GM18867 (cell line): Measurements from ENCODE around the gene STXBP6.

Experiments
- ATAC-seq: cut with Tn5 transposase; IDR thresholded peaks from one replicate; pipeline ENCODE4 v1.9.1; 2021; ENCODE audit warnings: mild to moderate bottlenecking, moderate library complexity; ENCODE audit not compliant: unreplicated experiment

Gene STXBP6

DNA sequence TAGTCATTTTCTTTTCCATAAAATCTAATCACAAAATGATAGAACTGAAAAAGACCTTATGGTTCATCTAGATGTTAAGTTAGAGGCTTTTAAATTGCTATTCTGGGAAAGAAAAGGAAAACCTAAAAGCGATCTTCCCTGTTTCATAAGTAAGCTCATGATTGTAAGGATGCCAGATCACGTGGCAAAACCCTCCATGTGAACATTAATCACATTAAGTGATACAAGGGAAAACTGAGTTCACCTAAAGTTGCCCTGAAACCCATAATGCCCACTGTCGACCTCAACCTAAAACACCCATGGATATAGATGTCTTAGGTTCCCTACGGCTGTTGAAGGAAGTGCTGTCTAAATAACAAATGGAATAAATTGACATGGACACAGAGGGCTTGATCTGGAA is 3.0 kb upstream of the STXBP6 start:
- no peak for ATAC-seq

DNA sequence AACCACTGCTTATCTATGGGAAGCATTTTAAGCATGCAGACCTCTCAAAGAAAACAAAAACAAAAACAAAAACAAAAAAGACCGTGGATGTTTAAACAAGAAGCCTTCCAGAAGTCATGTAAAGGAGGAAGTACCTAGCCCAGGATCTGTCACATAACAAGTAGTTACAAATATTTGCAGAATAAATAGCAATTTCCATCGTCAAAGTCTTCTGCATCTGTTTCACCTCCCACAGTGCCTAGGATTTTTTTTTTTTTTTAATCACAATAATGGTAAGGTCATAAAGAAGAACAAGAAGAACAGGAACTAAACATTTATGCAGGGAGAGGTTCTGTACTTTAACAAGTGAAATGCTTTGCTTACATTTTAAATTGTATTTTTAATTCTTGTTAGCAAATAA is 2.4 kb upstream of the STXBP6 start:
- no peak for ATAC-seq

DNA sequence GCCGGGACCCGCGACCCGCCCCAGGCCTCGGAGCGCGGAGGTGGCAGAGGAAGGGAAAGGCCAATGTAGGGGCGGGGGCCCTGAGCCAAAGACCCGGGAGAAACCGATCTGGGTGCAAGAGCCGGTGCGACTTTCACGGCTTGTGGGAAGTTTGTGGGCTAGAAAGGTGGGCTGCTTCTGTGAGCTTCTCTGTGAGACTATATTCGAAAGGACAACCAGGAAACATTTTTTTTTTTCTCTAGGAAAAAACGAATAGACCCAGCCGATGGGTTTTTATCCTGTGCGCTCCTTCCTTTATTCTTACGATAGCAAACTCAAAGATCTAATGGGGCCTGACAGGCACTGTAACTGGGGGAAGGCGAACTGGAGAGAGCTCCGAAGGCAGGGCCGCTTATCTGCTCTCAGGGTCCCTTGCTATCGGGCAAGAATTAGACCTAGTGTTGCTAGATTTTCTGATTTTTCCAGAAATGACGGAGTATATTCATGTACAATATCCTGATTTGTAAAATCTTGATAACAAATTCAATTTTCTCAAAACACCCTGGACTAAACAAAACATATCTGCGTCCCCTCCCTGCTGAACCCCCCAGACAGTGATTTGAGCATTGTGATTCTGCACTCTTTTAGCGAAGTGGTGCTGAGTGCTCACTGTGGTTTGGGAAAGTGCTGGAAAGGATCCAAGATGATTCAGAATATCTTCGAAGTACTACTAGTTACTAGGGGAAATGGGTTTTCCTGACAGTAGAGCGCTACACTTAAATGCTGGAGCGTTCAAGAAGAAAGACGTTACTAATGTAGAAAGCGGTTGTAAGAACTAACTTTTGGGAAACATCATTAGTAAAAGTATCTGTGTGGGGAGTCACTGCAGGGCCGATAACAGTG is 563 bp upstream of the STXBP6 start:
- peak; percentile 14 for ATAC-seq

DNA sequence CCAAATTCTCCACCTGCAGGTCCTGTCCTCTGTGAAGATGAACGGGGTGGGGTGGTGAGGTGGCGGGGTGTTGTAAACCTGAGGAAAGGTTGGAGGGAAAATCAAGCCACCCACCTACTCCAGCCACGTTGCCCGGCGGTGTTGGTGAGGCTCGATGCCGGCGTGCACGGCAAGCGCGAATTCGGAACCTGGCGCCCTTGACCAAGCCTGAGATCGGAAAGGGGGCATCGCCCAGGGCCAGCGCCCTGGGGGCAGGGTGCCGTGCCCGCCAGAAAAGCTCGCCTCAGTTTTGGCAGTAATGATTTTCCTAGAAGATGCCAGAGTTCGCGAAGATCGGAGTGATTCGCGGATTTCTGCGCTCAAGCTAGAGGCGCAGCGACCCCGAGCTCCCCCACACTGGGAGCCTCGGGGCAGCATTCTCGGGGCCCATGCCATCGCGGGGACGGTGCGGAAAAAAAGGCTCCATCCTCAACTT is 817 bp downstream of the STXBP6 start:
- no peak for ATAC-seq

DNA sequence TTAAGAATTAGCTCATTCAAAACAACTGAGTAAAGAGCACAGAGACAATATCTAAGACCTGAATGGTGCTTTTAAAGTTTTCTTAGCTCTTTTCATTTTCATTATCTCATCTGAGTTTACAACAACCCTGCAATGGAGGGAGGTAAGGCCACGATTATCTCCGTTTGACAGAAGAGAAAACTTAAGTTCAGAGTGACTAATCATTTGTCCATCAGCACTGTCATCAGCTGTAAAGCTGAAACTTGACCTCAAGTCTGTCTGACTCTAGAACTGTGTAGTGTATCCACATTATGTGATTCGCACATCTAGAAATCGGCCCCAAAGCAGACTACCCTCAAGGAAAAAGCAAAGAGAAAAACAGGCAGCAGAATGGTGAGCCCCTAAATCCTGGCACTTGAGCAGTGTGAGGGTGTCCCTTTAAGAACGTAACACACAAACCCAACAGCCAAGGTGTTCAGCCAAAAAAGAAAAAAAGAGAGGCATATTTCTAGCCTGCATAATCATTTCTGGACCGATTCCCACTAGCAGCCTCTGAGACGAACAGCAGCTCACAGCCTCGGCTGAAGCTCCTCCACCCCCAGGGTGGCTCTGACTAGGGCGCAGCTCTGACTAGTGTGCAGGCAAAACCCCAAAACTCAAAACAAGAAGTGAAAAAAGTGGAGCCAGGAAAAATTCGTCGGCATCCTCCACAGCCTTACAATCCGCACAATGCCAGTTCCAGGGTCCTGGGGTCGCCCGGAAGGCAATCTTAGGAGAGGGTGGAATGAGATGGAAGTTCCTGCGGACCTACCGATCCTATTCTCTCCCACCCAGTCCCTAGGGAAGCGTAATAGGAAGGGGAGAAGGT is 1.6 kb downstream of the STXBP6 start:
- ATAC-seq = no peak

DNA sequence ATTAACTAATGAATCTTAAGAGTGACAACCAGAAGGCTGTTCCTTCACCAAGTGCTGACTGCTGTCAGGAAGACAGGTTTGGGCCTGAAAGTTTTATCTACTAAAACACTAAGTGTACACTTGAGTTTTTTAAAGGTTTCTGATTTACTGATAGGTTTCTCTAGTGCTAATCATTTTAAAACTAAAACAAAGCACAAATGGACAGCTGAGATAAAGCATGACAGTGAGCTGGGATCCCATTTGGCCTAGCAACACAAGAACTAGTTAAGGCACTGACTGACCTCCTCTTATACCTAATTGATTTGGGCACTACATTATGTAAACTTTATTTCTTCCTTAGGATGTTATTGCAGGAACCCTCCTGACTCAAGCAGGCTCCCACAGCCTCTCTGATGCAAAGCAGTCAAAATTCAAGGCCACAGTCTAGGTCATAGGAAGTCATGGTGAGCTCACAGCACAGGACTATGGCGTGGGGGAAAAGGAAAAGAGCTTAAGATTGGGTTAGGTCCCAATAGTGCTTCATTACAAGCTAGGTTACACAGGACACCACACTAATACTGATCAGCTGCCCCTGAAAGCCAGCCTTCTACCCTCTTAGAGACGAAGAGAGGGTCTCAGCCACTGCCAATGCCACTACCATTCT is 3.5 kb downstream of the STXBP6 start:
- ATAC-seq = no peak

DNA sequence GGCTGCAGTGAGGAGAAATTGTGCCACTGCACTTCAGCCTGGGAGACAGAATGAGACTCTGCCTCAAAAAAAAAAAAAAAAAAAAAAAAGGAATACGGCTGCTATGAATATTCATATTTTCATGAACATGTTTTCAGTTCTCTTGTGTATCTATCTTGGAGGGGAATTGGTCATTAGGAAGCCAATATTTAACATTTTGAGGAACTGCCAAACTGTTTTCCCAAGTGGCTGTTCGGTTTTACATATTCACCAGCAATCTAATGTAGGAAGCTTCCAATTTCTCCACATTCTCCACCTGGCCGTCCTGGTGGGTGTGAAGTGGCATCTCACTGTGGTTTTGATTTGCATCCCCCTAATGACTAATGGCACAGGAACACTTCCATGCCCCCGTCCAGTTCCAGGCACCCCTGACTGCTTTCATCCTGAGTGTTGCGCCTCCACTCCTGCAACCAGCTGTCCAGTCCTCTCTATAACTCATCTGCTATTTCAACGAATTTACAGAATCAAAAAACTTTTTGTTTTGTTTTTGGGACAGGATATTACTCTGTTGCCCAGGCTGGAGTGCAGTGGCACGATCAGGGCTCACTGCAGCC is 5.7 kb downstream of the STXBP6 start:
- no peak for ATAC-seq

DNA sequence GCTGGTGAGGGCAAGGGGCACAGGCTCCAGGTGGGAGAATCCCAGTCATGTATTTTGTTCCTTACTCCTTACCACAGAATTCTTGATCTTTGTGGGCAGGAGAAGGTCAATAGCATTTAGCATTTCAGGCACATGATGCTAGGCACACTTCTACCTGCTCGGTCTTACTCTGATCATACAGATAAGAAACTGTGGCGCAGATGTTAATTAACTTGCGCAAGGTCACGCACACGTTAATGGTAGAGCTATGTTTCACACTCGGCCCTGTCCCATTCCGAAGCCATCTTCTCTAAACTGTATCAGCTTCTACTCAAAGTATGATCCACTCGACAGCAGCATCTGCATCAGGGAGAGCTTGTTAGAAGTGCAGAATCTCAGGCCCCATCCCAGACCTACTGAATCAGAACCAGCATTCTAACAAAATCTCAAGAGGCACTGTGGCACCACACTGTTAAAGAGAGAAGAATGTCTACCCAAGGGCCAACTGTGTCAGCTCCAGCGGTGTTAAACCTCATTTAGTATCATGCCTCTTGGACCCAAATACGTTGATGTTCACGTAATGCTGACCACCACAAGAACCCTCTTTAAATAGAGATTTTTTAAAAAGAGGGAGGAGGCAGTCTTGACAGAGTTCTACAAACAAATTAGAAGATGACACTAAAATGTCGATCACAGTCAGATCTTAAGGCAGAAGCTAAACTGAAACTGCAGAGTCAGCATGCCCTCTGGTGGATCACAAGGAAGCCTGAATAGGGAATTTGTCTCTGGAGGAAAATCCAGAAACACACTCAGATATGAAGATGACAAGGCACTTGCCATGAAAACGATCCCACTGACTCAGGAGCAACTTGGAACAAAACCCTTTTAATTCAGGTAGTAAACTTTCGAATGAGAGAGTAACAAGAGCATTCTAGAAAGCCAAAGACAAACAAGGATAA is 7.3 kb downstream of the STXBP6 start:
- ATAC-seq = no peak

DNA sequence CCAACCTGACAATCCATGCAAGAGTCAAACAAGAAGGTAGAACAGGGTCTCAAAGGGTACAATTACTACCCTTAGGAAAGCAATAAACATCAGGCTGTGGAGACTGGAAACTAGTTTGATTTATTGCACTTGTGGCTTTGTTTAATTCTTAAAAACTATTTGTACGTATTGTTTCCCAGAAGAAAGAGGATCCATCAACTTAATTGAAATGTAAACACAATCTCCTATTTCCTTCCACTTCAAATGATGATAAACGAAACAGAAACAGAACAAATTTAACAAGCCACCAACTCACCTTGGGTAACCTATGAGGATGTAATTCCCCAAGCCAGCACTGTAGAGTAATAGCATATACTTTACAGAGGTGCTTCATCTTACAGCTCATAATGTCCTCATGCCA is 8.0 kb downstream of the STXBP6 start:
- no peak for ATAC-seq

DNA sequence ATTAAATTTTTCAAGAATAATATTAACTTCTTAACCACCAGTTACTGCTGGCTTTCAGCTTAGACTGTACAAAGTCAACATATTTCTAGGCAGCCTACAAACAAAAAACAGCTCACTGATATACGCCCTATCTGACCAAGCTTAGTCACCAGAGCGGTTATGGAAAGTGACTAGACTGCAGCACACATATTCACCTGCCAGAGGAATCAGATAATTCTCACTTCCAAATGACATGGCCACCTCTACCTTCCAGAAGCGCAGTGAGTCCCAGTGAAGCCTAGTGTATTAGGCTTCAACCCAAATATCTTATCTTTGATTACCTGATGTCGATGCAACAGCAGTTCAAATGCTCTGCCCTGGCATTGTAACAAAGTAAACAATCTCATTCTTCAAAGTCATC is 8.5 kb downstream of the STXBP6 start:
- ATAC-seq = no peak

DNA sequence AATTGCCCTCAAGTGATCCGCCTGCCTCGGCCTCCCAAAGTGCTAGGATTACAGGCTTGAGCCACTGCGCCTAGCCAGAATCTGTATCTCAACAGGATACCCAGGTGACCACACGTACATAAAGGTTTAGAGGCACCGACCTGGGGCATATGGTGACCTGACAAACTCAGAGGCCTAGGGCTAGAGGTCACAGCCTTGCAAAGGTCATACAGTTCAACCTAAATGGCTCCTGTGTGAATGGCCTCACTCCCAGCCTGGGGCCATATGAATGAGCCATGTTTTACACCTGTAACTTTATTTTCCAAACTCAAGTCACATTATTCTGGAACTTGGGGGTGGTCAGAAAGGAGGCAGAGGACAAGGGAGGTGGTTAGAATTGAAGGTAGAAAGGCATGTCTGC is 10.0 kb downstream of the STXBP6 start:
- no peak for ATAC-seq

DNA sequence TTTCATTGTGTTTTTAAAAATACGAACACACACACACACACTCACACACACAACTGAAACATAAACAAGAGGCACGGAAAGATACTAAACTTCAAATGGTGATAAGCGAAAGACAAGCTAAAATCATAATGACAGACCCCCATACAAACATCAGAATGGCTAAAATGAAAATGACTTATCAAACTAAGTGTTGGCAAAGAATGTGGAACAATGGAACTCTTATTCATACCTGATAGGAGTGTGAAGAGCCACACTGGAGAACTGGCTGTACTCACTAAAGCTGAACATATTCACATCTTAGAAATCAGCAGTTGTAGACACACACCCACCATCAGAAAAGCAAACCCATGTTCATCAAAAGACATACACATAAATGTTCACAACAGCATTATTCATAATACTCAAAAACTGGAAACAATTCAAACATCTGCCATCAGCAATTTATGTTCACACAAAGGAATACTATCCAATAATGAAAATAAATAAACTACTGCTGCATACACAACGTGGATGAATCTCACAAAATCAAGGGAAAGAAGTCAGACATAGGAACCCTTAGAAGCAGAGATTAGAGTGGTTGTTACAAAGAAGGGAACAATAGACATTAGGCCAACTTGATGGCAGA is 11.8 kb downstream of the STXBP6 start:
- ATAC-seq = no peak

DNA sequence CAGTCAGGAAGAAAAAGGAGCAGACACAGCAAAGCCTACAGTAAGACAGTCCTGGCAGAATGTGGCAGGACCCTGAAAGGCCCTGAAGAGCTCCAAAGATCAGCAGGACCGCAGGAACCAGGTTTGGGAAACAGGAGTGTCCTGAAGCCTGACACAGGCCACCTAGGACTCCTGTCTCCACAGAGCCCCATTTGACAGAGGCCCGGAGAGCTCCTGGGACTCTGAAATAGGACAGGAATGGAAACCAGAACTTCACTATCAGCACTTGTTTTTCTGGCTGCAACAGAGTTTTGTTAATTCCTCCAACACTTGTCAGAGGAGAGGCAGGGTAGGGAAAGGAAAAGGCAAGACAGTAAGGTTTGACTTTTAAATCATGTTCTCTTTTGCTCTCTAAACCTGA is 12.9 kb downstream of the STXBP6 start:
- no peak for ATAC-seq

DNA sequence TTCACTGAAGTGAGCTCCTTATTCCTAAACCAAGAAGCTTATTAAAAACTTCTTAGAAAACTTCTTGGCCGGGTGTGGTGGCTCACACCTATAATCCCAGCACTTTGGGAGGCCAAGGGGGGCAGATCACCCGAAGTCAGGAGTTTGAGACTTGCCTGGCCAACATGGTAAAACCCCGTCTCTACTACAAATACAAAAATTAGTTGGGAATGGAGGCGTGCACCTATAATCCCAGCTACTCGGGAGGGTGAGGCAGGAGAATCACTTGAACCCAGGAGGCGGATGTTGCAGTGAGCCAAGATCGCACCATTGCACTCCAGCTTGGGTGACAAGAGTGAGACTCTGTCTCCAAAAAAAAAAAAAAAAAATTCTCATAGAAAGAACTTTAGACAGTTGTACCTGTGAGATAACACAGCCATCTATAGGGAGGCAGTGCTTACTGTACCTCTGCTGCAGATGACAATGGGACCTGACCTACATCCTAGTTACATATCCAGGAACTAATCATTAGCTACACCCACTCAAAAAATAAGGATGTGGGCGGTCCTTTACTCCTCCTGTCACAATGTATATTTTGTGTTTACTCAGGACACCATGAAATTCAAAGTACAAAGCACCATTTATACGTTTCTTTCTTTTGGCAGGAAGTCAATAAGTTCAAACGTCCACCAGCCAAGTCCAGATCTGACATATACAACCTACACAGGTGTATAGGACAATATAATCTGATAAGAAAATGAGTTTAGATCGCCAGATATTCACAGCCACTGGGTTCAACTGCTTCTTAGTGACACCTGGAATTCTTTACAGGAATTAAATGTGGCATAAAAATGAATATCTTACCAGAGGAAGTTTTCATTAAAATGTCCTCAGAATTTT is 14.9 kb downstream of the STXBP6 start:
- no peak for ATAC-seq

DNA sequence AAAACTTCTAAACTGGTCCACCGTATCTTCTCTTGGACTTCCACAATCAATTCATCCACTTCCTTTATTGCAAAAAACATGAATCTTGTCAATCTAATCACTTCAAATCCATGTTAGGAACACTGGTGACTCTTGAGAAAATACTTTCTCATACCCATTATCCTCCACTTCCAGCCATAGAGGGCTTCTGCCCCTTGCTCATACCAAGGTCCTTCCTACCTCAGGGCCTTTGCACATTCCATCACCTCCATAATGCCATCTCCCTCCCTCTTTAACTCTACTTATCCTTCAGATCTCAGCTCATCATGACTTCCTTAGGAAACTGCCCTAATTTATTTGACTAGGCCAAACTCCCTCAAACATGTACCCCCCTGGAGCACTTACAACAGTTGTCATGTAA is 16.6 kb downstream of the STXBP6 start:
- no peak for ATAC-seq

DNA sequence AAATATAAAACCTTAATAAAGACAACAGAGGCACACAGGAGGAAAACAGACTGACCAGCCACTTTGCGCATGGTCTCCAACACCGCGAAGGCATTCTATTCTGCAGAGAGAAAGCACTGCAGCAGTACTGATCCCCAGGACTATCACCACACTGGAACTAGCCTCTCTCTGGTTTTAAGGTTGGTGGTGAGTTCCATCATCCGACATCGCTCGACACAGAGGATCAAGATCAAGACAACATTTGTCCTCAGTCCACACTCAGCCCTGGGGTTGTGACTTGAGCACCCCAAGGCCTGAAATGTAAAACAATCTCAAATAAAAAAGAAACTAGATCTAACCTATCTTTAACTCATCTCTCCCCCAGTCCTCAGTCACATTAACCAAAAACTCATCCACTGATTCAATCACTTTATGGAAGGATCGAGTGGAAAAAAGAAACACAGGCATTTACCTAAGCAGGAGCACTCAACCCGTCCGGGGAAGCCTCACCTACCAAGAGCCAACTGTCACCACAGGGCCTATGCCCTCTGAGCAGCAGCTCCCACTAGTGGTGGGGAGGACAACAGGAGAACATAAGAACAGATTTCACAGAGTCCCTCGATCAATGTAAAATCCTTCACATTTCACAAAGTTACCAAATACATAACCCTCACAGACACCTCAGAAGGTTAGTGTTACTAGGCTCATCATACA is 17.7 kb downstream of the STXBP6 start:
- peak; percentile 91 for ATAC-seq

DNA sequence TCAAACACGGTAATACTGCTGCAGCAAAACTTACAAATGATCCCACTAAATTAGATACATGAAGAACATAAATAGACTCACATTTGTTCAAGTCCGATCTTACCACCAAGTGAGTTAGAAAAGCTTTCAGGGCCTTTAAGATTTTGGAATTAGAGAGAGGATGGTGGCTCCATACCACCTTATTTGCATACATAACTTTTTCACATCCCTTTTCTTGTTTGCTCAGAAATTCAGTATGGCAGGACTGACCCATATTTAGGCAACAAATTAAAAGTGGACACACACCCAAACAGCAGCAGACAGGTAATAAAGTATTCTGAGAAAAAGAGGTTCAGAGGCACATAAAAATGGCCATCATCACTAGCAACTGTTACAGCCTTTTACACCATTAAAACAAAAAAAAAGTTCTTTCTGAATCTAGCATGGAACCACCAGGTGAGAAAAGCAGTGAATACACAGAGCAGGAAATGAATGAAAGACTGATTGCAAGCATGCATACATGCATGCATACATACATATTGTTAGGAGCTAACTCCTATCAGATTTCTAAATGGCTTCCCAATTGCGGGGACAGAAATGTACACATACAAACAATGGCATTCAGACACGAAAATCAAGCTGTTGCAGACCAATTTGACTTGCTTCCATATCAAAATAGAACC is 23.3 kb downstream of the STXBP6 start:
- ATAC-seq = peak; percentile 92
